ENCODE measurements around the gene WAC.

Gene WAC

DNA sequence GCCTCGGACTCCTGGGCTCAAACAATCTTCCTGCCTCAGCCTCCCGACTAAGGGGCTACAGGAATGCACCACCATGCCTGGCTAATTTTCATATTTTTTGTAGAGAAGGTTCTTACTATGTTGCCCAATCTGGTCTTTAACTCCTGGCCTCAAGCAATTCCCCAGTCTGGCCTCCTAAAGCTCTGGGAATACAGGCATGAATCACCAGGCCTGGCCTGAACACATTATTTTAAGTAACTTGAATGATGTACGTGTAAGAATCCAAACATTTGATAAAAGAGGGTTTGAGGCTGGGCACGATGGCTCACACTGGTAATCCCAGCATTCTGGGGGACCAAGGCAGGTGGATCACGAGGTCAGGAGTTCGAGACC is 131.4 kb downstream of the WAC start:
- H3K4me3 ChIP-seq (ENCODE audit: low read depth, low read length), result no peak overlapping the region
- DNase-seq (ENCODE audit: low read depth, low spot score), result peak; percentile 40
- TF ChIP-seq, protein P1, sequence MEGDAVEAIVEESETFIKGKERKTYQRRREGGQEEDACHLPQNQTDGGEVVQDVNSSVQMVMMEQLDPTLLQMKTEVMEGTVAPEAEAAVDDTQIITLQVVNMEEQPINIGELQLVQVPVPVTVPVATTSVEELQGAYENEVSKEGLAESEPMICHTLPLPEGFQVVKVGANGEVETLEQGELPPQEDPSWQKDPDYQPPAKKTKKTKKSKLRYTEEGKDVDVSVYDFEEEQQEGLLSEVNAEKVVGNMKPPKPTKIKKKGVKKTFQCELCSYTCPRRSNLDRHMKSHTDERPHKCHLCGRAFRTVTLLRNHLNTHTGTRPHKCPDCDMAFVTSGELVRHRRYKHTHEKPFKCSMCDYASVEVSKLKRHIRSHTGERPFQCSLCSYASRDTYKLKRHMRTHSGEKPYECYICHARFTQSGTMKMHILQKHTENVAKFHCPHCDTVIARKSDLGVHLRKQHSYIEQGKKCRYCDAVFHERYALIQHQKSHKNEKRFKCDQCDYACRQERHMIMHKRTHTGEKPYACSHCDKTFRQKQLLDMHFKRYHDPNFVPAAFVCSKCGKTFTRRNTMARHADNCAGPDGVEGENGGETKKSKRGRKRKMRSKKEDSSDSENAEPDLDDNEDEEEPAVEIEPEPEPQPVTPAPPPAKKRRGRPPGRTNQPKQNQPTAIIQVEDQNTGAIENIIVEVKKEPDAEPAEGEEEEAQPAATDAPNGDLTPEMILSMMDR (IDR thresholded peaks at IDR 0.05; ENCODE audit: low read depth, low read length), result no peak
- in situ Hi-C loops (cut with HindIII; ENCODE audit: low sequenced_read_pairs), result no loop called here

DNA sequence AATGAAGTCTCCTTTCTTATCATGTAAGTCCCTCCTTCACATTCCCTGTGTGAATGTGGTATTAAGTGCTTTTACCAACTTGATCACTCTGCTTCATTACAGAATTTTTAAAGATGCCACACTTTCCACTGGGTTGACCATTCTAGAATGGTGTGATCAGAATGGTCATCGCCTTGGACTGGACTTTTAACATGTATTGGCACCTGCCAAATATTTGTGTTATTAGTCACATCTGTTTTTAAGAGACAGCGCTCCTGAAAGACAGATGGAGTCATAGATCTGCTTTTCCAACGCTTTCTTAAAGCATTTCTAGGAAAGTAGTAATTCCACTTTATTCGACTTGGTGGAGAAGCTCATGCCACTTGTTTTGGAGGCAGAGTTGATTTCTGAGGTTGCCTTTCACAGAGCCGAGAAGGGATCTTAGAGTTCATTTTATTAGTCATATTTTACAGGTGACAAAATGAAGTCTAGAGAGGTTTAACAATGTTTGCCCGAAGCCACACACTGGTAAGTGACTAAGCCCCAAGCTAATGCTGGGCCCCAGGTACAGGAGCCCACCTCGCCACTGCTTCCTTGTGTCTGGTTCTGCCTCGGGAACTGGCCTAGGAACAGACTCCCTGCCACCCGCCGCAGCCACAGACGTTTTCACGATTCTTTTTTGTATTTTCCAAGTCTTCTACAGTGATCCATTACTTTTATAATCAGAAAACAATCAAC is 134.0 kb downstream of the WAC start:
- no peak overlapping the region for H3K4me3 ChIP-seq (ENCODE audit: low read depth, low read length)
- TF ChIP-seq, protein P1 (IDR thresholded peaks at IDR 0.05; ENCODE audit: low read depth, low read length), result no peak
- no peak for DNase-seq (ENCODE audit: low read depth, low spot score)
- in situ Hi-C loops (cut with HindIII; ENCODE audit: low sequenced_read_pairs), result no loop called here

- TF ChIP-seq, protein P1 (IDR thresholded peaks at IDR 0.05; ENCODE audit: low read depth, low read length), result no peak
- in situ Hi-C loops (cut with HindIII; ENCODE audit: low sequenced_read_pairs), result no loop called here
- no peak for DNase-seq (ENCODE audit: low read depth, low spot score)
- H3K4me3 ChIP-seq (ENCODE audit: low read depth, low read length), result peak overlapping the region; percentile 49
Observed at GRCh38 chr10:28668363-28669226, 135.7 kb downstream of the WAC start.

DNA sequence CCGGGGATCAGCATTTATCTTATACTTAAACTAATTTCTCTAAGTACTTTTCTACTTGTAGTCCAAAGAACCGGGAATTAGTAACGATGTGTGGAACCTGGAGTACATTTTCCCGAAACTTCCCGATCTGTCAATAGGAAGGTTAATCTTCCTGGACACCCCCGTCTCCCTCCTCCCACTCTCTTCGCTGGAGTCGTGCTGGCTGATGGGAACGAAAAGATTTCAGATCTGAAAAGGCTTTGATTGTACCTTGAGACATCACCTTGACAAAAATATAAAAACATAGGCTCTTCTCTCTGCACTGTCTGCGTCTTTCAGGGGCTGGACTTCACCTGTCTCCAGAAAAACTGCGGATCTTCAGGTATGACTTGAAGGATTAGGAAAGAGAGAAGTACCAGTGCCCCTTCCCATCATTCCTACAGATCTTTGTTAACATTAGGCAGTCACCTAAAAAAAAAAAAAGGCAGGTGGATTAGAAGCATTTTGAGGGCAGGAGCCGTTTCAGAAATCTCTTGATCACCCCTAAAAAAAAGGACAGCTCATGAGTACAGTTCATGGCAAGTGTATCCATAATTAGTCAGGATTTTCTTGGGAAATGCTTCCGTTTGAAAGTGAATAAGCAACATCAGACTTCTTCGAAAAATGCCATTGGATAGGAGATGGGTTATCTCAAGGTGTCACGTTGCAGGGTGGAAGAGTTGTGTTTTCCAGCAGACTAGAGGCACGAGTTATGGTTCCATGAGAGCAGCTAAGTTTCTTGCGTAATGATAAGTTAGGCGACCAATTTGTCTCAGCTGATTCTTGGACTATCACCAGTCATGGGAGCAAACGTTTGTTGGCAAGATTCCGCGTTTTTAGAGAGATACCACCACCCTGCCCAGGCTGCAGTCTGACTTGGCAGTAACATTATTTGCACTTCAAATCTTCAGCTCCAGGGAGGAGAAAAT is 136.6 kb downstream of the WAC start:
- TF ChIP-seq, protein P1 (IDR thresholded peaks at IDR 0.05; ENCODE audit: low read depth, low read length), result no peak
- in situ Hi-C loops (cut with HindIII; ENCODE audit: low sequenced_read_pairs), result no loop called here
- H3K4me3 ChIP-seq (ENCODE audit: low read depth, low read length), result peak overlapping the region; percentile 49
- DNase-seq (ENCODE audit: low read depth, low spot score), result no peak
